ENCODE data around the gene DEFB115. TPM values are rescaled to one million over a fixed set of nuclear protein-coding genes. Genes with fewer than 3 reads are reported as not detected.

Gene DEFB115
- not detected in 3 replicates for total RNA-seq

DNA sequence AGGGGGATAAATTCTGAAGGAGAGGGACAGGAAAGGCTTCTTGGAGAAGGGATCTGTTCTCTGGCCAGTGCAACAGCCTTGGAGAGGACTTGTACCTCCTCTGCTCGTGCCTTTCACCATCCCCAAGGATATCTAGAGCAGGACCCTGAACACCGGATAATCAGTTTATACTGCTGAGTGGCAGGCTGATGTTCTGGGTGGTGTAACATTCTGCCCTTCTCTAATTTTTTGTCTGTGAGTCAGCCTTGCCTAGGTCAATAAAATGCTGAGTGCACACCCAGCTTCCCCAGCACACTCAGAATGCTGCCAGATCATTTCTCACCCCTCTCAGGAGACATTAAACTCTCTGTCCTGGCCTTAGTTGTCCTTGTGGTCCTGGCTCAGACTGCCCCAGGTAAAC is at the start of gene DEFB115:
Gene DEFB115 (plus strand): TSS at position 301 of the 400 bp plus-strand sequence. CDS start 0 bp downstream, at position 301.
- peaks cover 75% of the 10 kb centered on the region for H3K9me3 Mint-ChIP-seq
- H3K4me3 Mint-ChIP-seq, result no peak within 1 kb of the TSS
- no peaks in the 10 kb centered on the region for H3K27me3 Mint-ChIP-seq (ENCODE audit: low read depth)
- H3K36me3 Mint-ChIP-seq, result no peaks in the 10 kb centered on the region
- DNase-seq (ENCODE audit: low spot score in 2 of 2, unreplicated experiment in 2 of 2), result no peak
- H3K4me1 Mint-ChIP-seq, result no peaks in the 10 kb centered on the region
- TF ChIP-seq, protein P1, sequence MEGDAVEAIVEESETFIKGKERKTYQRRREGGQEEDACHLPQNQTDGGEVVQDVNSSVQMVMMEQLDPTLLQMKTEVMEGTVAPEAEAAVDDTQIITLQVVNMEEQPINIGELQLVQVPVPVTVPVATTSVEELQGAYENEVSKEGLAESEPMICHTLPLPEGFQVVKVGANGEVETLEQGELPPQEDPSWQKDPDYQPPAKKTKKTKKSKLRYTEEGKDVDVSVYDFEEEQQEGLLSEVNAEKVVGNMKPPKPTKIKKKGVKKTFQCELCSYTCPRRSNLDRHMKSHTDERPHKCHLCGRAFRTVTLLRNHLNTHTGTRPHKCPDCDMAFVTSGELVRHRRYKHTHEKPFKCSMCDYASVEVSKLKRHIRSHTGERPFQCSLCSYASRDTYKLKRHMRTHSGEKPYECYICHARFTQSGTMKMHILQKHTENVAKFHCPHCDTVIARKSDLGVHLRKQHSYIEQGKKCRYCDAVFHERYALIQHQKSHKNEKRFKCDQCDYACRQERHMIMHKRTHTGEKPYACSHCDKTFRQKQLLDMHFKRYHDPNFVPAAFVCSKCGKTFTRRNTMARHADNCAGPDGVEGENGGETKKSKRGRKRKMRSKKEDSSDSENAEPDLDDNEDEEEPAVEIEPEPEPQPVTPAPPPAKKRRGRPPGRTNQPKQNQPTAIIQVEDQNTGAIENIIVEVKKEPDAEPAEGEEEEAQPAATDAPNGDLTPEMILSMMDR (IDR thresholded peaks at IDR 0.05; ENCODE audit: unreplicated experiment), result no peak
- H3K27ac Mint-ChIP-seq, result no peak within 1 kb of the TSS

- Mint-ChIP-seq H3K36me3 (no peaks in the 10 kb centered on the region), H3K27ac (no peak overlapping the region), H3K4me1 (no peaks in the 10 kb centered on the region), H3K9me3 (no peaks in the 10 kb centered on the region), H3K27me3 (ENCODE audit: low read depth) (no peaks in the 10 kb centered on the region), H3K4me3 (no peak overlapping the region)
- no peak for DNase-seq (ENCODE audit: low spot score in 2 of 2, unreplicated experiment in 2 of 2)
- TF ChIP-seq, protein P1 (IDR thresholded peaks at IDR 0.05; ENCODE audit: unreplicated experiment), result no peak
Observed at GRCh38 chr20:31236953-31237352, 20.5 kb upstream of the DEFB115 start.

GRCh38 chr20:31237763-31238162 is 19.7 kb upstream of the DEFB115 start:
- Mint-ChIP-seq H3K4me3 (no peak overlapping the region), H3K27me3 (ENCODE audit: low read depth) (no peaks in the 10 kb centered on the region), H3K27ac (no peak overlapping the region), H3K4me1 (no peaks in the 10 kb centered on the region), H3K9me3 (no peaks in the 10 kb centered on the region), H3K36me3 (no peaks in the 10 kb centered on the region)
- TF ChIP-seq, protein P1 (IDR thresholded peaks at IDR 0.05; ENCODE audit: unreplicated experiment), result no peak
- no peak for DNase-seq (ENCODE audit: low spot score in 2 of 2, unreplicated experiment in 2 of 2)

GRCh38 chr20:31239139-31239538 is 18.3 kb upstream of the DEFB115 start:
- H3K27ac Mint-ChIP-seq, result no peak overlapping the region
- DNase-seq (ENCODE audit: low spot score in 2 of 2, unreplicated experiment in 2 of 2), result no peak
- H3K27me3 Mint-ChIP-seq (ENCODE audit: low read depth), result no peaks in the 10 kb centered on the region
- no peaks in the 10 kb centered on the region for H3K9me3 Mint-ChIP-seq
- TF ChIP-seq, protein P1 (IDR thresholded peaks at IDR 0.05; ENCODE audit: unreplicated experiment), result no peak
- H3K4me3 Mint-ChIP-seq, result no peak overlapping the region
- no peaks in the 10 kb centered on the region for H3K36me3 Mint-ChIP-seq
- H3K4me1 Mint-ChIP-seq, result no peaks in the 10 kb centered on the region

- Mint-ChIP-seq H3K27me3 (ENCODE audit: low read depth) (no peaks in the 10 kb centered on the region), H3K9me3 (peaks cover 77% of the 10 kb centered on the region), H3K4me3 (no peak overlapping the region), H3K4me1 (no peaks in the 10 kb centered on the region), H3K27ac (no peak overlapping the region), H3K36me3 (no peaks in the 10 kb centered on the region)
- TF ChIP-seq, protein P1 (IDR thresholded peaks at IDR 0.05; ENCODE audit: unreplicated experiment), result no peak
- no peak for DNase-seq (ENCODE audit: low spot score in 2 of 2, unreplicated experiment in 2 of 2)
Observed at GRCh38 chr20:31256959-31257358, 505 bp upstream of the DEFB115 start.

All from mesothelial cell of epicardium (in vitro differentiated cells).